GM08714 (cell line): ENCODE data around the gene IPO9.

Source experiments
- H3K4me3 ChIP-seq: fragments of 200-500 bp; sonication (Bioruptor generic); 2 replicates; pipeline ENCODE4 v1.5.1; 2014; ENCODE audit warnings: mild to moderate bottlenecking, low read length, inconsistent platforms
- ZNF274 ChIP-seq: IDR thresholded peaks from 2 replicates; pipeline ENCODE4 v1.6.1; 2012; ENCODE audit warnings: mild to moderate bottlenecking, low read depth, low read length

The IPO9 gene

DNA sequence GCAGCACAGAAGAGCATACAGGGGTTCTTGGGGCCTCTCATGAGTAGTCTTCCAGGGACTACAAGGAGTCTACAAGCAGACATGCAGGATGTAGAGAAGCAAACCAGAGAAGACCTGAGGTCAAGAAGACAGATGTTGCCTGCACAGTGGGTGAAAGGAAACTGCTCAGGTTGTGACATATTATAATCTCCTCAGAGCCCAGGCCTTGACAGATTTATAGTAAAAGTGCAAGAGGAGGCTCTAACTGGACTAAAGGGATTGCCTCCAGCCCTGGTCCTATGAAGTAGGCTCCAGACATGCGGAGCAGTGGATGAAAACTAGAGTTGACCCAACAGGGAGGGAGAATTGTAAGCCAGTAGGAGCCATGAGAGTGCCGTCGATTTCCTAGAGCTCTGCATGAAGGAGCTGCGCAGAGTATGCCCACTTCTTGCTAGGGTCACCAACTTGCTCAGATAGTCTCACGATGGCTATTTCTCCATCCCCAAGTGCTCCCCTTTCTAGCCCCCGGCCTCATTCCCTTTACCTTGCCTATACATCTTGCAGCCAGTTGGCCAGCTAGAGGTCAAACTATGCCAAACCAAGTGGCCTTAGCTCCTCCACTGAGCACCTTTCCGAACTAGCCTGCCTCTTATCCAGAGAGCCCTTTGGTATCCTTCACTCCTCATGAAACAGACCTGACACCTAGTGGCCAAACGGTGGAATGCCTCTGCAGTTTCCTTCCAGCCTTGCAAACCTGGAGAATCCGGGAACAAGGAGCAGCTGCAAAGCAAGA lies 36.2 kb upstream of the IPO9 start:
- no peak for TF ChIP-seq ZNF274
- H3K4me3 ChIP-seq: no peak overlapping the region

DNA sequence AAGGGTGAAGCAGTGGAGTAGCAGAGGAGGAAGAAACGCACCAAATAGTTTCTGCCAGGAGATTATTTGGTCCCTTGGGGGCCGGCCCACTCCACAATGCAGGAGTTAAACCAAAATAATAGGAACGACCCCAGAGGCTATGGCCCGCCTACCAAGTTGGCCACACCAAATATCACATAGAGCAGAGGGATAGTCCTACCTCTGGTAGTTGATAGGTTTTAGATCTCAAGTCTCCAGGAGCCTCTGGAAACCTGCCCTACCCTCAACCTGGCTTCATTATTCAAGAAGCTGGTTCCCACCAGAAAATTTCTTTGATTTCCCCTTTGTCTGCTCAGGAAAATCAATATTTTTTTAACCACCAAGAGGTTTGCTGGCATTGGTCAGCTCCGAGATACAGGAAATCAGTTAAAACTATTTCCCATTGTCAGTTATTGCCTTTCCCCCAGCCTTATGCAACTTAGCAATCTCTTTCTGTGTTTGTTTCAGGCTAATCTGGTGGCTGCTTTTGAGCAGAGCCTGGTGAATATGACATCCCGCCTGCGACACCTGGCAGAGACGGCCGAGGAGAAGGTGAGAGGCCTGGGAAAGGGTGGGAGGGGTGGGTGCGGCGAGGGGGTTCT lies 35.5 kb upstream of the IPO9 start:
- H3K4me3 ChIP-seq: no peak overlapping the region
- TF ChIP-seq ZNF274: no peak

DNA sequence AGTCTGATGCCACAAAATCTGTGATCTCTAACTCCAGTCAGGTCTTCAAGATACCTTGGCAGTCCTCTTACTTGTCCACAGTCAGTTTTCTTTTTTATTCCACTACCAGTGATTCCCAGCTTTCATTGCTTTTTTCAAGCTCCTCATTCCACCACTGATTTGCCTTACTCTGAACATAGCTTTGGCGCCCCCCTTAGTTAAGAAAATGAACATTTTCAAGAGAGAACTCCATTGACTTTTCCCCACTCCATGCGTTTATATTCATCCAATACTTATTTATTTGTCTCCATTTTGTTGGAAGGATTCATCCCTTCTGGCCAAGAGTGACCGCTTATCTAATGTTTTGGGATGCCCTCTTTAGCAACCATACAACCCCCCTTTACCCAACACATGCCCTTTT lies 33.9 kb upstream of the IPO9 start:
- H3K4me3 ChIP-seq: no peak overlapping the region
- TF ChIP-seq ZNF274: no peak

DNA sequence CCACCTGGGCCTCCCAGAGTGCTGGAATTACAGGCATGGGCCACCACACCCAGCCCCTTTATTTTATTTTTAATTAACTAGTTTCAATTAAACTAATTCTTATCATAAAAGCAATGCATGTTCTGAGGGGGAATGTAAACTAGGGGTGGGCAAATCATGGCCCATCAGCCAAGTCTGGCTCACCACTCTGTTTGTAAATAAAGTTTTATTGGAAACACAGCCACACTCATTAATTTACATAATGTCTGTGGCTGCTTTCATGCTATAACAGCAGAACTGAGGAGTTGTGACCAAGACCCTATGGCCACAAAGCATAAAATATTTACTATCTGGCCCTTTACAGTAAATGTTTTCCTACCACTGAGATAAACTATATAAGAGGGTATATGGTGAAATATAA lies 28.7 kb upstream of the IPO9 start:
- no peak overlapping the region for H3K4me3 ChIP-seq
- no peak for TF ChIP-seq ZNF274

DNA sequence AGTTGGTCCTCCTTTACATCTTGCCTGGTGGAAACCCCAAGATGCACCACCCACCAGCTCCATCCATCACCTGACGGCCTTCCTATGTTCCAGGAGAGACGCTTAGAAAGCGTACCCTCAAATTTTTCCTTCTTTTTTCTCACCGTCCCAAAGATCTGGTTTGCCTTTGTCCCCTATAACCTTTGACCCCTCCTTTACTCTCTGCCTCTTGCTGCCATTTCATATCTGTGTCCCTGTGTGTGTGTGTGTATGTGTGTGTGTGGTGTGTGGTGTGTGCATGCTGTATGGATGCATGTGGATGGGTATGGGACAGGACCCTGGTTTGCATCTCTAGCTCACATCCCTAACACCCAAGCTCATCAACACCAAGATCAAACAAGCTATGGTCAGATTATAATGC lies 22.2 kb upstream of the IPO9 start:
- no peak overlapping the region for H3K4me3 ChIP-seq
- no peak for TF ChIP-seq ZNF274

DNA sequence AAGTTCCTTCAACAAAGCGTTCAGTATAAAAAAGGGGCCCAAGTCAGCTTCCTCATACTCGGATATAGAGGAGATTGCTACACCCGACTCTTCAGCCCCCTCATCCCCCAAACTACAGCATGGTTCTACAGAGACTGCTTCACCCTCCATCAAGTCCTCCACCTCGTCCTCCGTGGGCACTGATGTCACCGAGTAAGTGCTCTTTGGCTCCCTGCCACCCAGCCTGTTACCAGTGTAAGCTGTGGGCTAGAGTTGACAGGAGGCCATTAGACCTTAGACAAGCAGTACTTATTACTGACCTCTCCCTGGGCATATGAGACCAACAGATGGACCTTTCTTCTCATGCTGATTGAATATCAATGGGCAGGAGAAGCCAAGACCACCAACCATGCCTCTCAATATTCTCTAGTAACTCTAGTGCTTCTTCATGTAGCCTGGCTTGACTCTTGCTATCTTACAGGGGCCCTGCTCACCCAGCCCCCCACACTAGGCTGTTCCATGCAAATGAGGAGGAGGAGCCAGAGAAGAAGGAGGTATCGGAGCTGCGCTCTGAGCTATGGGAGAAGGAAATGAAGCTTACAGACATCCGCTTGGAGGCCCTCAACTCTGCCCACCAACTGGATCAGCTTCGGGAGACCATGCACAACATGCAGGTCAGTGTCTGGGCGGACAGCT lies 20.9 kb upstream of the IPO9 start:
- TF ChIP-seq ZNF274: no peak
- H3K4me3 ChIP-seq: no peak overlapping the region

DNA sequence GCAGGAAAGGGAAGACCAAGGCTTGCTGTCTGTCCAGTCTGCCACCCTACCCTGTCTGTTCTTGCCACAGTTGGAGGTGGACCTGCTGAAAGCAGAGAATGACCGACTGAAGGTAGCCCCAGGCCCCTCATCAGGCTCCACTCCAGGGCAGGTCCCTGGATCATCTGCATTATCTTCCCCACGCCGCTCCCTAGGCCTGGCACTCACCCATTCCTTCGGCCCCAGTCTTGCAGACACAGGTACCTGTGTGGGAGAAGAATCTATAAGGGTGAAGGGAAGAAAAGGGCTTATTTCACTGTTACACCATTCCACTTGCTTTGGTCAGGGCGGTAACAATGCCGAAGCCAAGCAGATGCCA lies 20.3 kb upstream of the IPO9 start:
- no peak overlapping the region for H3K4me3 ChIP-seq
- no peak for TF ChIP-seq ZNF274

DNA sequence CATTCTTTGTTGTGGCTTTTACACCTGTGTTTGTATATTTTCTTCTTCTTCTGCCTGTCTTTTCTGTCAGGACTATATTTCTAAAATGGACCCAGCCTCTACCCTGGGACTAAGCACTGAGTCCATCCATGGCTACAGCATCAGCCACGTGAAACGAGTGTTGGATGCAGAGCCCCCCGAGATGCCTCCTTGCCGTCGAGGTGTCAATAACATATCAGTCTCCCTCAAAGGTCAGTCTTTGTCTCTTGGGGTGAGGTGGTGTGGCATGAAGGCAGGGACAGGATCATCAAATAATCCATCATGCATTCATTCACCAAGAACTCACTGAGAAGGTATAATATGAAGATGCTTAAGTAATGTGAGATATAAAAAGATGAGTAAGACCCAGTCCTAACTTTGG lies 19.1 kb upstream of the IPO9 start:
- no peak overlapping the region for H3K4me3 ChIP-seq
- no peak for TF ChIP-seq ZNF274

DNA sequence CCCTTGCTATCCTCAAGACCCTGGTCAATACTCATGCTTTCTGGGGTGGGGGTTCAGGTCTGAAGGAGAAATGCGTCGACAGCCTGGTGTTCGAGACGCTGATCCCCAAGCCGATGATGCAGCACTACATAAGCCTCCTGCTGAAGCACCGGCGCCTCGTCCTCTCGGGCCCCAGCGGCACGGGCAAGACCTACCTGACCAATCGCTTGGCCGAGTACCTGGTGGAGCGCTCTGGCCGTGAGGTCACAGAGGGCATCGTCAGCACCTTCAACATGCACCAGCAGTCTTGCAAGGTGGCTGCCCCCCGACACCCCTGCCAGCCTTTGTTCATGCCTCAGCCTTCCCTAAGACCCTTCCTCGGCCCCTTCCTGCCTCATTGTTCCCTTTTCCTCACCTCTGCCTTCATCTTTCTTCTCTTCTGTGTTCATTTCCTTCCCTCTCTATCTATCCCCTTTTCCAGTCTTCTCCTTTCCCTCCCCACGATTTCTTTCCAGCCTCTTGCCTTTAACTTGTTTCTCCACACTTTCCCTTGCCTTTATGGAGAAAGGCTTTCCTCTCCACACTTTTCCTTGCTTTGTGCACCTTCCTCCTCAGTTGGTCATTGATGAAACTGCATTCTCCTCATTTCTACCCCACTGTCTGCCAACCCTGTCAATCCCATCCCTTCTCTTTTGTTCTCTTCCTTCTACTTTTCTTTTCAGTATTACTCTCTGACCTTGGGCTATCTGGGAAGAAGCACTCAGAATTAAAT lies 18.3 kb upstream of the IPO9 start:
- no peak overlapping the region for H3K4me3 ChIP-seq
- no peak for TF ChIP-seq ZNF274

DNA sequence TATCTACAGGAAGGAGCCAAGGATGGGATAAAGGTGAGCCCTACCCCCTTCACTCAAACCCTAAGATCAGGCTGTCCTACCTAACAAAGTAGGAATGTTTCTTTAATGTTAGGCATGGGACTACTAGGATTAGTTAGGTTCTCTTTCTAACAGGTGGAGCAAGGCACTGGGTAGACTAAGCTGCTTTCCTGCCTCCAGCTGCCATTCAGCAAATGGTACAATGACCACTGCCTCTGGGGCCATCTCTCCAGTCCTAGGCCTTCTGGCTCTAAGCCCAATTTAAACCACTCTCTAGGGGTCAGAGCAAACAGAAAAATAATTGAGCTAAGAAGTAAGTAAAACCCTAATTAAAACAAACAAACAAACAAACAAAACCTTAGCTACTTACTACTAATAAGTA lies 15.7 kb upstream of the IPO9 start:
- no peak for TF ChIP-seq ZNF274
- no peak overlapping the region for H3K4me3 ChIP-seq

DNA sequence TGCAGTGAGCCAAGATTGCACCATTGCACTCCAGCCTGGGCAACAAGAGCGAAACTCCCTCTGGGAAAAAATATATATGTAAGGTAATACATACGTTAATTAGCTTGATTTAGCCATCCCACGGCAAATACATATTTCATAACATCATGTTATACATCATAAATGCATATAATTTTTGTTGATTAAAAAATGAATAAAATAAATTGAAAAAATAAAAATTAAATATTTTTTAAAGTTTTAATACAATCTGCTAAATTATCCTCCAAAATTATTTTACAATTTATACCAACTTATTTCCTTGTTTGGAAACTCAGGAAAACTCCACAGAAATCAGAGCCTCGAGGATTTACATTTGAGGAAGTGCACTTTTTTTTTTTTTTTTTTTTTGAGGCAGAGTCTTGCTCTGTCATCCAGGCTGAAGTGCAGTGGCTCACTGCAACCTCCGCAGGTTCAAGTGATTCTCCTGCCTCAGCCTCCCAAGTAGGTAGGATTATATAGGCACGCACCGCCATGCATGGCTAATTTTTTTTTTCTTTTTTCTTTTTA lies 12.6 kb upstream of the IPO9 start:
- H3K4me3 ChIP-seq: no peak overlapping the region
- TF ChIP-seq ZNF274: no peak

DNA sequence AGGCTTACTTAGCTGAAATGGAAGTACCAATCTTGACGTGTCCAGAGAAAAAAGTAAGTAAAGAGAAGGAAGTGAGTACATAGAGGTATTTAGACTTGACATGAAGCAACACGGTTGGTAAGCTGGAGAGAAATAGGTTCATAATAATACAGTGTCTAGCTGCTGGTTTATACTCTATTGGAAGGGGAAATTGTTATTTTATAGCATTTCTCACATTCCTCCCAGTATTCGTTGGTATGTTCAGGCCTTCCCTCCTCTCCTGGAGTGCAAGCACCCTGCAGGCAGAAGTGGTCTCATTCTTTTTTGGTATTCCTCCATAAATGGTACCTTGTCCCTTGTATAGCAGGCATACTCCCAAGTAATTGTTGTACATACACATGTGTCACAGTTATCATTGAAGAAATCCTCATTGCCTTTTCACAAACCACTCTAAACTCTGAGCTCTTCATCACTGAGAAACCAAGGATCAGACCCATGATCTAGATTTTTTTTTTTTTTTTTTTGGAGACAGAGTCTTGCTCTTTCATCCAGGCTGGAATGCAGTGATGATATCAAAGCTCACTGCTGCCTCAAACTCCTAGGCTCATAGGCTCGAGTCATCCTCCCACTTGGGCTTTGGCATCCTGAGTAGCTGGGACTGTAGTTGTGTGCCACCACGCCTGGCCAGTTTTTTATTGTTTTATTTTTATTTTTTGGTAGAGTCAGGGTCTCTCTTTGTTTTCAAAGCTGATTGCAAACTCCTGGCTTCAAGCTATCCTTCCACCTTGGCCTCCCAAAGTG lies 9.8 kb upstream of the IPO9 start:
- no peak for TF ChIP-seq ZNF274

DNA sequence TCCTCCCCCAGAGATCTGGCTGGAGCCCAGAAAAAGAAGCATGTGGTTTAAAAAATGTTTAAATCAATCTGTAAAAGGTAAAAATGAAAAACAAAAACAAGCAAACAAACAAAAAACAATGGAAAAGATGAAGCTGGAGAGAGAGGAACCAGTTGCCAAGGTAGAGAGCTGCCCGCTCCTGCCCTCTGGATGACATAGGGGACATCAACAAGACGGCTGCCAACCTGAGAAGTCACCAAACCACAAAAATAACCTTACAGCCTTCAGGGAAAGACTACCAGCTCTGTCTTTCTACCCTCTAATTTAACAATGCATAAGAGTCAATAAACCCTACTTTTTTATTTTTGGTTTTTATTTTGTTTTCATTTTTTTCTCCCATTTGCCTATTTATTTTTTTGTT lies 8.5 kb upstream of the IPO9 start:
- no peak for TF ChIP-seq ZNF274

More for the DNA sequence above, 9.8 kb upstream of the IPO9 start:
- H3K4me3 ChIP-seq: no peak overlapping the region

DNA sequence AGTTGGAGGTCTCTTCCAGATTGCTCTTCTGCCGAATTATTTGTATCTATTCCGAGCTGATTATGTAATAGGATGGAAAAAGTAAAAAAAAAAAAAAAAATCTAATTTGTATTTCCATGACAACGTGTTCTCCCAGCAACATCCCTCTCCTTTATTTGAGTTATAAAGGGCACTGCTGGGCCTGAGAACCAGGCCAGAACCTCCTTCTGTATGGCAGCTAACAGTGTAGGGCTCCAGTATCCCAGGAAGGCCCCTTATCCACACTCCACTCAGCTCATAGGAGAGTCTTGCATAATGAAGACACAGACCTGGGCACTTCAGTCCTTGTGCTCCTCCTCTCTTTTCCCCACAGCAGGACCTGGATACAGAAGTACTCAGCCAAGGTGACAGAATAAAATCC lies 3.7 kb upstream of the IPO9 start:
- no peak for TF ChIP-seq ZNF274
- no peak overlapping the region for H3K4me3 ChIP-seq

More for the DNA sequence above, 8.5 kb upstream of the IPO9 start:
- no peak overlapping the region for H3K4me3 ChIP-seq
